ENCODE measurements around the gene LGALS3BP.

LGALS3BP gene

DNA sequence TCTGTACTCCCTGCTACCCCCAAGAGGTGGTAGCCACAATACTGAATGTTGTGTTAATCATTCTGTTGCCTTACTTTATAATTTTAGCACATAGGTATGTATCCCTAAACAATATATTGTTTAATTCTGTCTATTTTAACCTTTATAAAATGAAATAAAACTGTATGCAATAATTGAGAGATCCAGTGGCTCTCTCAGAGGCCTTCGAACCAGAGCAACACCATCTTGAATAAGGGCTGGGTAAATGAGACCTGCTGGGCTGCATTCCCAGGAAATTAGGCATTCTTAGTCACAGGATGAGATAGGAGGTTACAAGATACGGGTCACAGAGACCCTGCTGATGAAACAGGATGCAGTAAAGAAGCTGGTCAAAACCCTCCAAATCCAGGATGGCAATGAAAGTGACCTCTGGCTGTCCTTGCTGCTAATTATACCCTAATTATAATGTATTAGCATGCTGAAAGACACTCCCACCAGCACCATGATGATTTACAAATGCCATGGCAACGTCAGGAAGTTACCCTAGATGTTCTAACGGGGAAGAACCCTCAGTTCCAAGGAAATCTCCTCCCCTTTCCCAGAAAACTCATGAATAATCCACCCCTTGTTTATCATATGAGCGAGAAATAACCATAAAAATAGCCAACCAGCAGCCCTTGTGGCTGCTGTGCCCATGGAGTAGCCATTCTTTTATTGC is 31.9 kb upstream of the LGALS3BP start:
- Histone ChIP-seq H3K9me3 (ENCODE audit: control insufficient read depth in 2 of 2, low read length in 2 of 2) (no peaks in the 10 kb centered on the region), H3K4me1 (ENCODE audit: control insufficient read depth, insufficient read depth, low read length) (peaks cover 27% of the 10 kb centered on the region), H3K4me3 (ENCODE audit: low read length in 2 of 2) (no peak overlapping the region), H3K9ac (ENCODE audit: low read length in 2 of 2) (no peak overlapping the region), H3K27me3 (ENCODE audit: control insufficient read depth in 1 of 2, insufficient read depth in 2 of 2, low read length in 2 of 2) (no peaks in the 10 kb centered on the region), H3K27ac (ENCODE audit: low read length) (no peak overlapping the region), H3K36me3 (ENCODE audit: control insufficient read depth in 2 of 2, insufficient read depth in 2 of 2, low read length in 2 of 2) (no peaks in the 10 kb centered on the region)

DNA sequence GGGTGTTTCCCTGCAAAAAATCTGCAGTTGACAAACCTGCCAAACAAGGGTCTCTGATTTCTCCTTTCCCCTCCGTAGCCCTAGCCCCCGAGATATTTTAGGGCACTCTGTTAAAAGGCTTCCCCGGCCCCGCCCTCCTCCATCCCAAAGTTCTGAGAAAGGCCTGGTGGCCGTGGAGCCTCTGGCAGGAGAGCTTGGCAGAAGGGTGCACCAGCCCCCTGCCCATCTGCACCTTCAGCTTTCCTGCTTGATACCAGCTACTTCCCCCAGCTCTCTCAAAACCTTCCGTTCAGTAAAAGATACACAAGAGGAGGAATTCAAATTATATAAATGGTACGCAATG is 30.6 kb upstream of the LGALS3BP start:
- Histone ChIP-seq H3K27ac (ENCODE audit: low read length) (peak overlapping the region; percentile 60), H3K4me1 (ENCODE audit: control insufficient read depth, insufficient read depth, low read length) (peaks cover 39% of the 10 kb centered on the region), H3K9me3 (ENCODE audit: control insufficient read depth in 2 of 2, low read length in 2 of 2) (no peaks in the 10 kb centered on the region), H3K27me3 (ENCODE audit: control insufficient read depth in 1 of 2, insufficient read depth in 2 of 2, low read length in 2 of 2) (no peaks in the 10 kb centered on the region), H3K9ac (ENCODE audit: low read length in 2 of 2) (peak overlapping the region; percentile 61 to 84), H3K4me3 (ENCODE audit: low read length in 2 of 2) (peak overlapping the region; percentile 75 to 96), H3K36me3 (ENCODE audit: control insufficient read depth in 2 of 2, insufficient read depth in 2 of 2, low read length in 2 of 2) (no peaks in the 10 kb centered on the region)

GRCh38 chr17:79009397-79010303 is 29.9 kb upstream of the LGALS3BP start, which contains the start of gene CANT1:
TSS of gene CANT1 (minus strand) at chr17:79009764. CDS start at chr17:78997622, 12,142 bp downstream.
- no peaks in the 10 kb centered on the region for H3K9me3 ChIP-seq (ENCODE audit: control insufficient read depth in 2 of 2, low read length in 2 of 2)
- peaks cover 40% of the 10 kb centered on the region for H3K4me1 ChIP-seq (ENCODE audit: control insufficient read depth, insufficient read depth, low read length)
- H3K36me3 ChIP-seq (ENCODE audit: control insufficient read depth in 2 of 2, insufficient read depth in 2 of 2, low read length in 2 of 2): no peaks in the 10 kb centered on the region
- peak within 1 kb of the TSS; percentile 90 to 93 for H3K9ac ChIP-seq (ENCODE audit: low read length in 2 of 2)
- H3K27ac ChIP-seq (ENCODE audit: low read length): peak within 1 kb of the TSS; percentile 60
- peak within 1 kb of the TSS; percentile 96 to 98 for H3K4me3 ChIP-seq (ENCODE audit: low read length in 2 of 2)
- no peaks in the 10 kb centered on the region for H3K27me3 ChIP-seq (ENCODE audit: control insufficient read depth in 1 of 2, insufficient read depth in 2 of 2, low read length in 2 of 2)

DNA sequence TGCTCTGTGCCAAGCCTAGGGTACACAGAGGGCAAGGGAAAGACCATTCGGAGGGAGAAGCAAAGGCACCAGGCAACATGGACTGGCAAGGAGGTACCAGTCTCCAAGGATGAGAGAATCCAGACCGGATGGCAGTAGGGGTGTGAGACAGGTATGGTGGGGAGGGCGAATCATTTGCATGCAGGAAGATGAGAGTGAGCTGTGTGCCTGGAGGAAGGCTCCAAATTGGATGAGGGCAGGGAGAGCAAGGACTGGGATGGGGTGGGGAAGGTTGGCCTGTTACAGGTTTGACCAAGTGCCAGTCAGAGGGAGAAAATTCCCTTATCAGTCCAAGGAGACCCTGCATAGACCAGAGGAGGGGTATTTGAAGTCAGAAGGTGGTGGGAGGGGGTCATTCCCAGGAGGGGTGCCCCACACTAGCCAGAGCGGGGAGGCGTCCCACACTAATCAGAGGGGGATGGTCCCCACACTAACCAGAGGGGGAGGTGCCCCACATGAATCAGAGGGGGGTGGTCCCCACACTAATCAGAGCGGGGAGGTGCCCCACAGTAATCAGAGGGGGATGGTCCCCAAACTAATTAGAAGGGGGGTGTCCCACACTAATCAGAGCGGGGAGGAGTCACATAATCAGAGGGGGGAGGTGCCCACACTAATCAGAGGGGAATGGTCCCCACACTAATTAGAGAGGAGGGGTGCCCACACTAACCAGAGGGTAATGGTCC is 29.1 kb upstream of the LGALS3BP start:
- Histone ChIP-seq H3K9ac (ENCODE audit: low read length in 2 of 2) (peak overlapping the region; percentile 90 to 93), H3K9me3 (ENCODE audit: control insufficient read depth in 2 of 2, low read length in 2 of 2) (no peaks in the 10 kb centered on the region), H3K4me3 (ENCODE audit: low read length in 2 of 2) (peak overlapping the region; percentile 96 to 98), H3K27me3 (ENCODE audit: control insufficient read depth in 1 of 2, insufficient read depth in 2 of 2, low read length in 2 of 2) (no peaks in the 10 kb centered on the region), H3K36me3 (ENCODE audit: control insufficient read depth in 2 of 2, insufficient read depth in 2 of 2, low read length in 2 of 2) (no peaks in the 10 kb centered on the region), H3K4me1 (ENCODE audit: control insufficient read depth, insufficient read depth, low read length) (peaks cover 40% of the 10 kb centered on the region), H3K27ac (ENCODE audit: low read length) (no peak overlapping the region)

- peak overlapping the region in 1 of 2 donors; percentile 96 for H3K4me3 ChIP-seq (ENCODE audit: low read length in 2 of 2)
- H3K27ac ChIP-seq (ENCODE audit: low read length): no peak overlapping the region
- peak overlapping the region in 1 of 2 donors; percentile 13 for H3K9ac ChIP-seq (ENCODE audit: low read length in 2 of 2)
- peaks cover 40% of the 10 kb centered on the region for H3K4me1 ChIP-seq (ENCODE audit: control insufficient read depth, insufficient read depth, low read length)
- no peaks in the 10 kb centered on the region for H3K36me3 ChIP-seq (ENCODE audit: control insufficient read depth in 2 of 2, insufficient read depth in 2 of 2, low read length in 2 of 2)
- H3K9me3 ChIP-seq (ENCODE audit: control insufficient read depth in 2 of 2, low read length in 2 of 2): no peaks in the 10 kb centered on the region
- H3K27me3 ChIP-seq (ENCODE audit: control insufficient read depth in 1 of 2, insufficient read depth in 2 of 2, low read length in 2 of 2): no peaks in the 10 kb centered on the region
Measured at GRCh38 chr17:79007504-79008381, 28.0 kb upstream of the LGALS3BP start.

DNA sequence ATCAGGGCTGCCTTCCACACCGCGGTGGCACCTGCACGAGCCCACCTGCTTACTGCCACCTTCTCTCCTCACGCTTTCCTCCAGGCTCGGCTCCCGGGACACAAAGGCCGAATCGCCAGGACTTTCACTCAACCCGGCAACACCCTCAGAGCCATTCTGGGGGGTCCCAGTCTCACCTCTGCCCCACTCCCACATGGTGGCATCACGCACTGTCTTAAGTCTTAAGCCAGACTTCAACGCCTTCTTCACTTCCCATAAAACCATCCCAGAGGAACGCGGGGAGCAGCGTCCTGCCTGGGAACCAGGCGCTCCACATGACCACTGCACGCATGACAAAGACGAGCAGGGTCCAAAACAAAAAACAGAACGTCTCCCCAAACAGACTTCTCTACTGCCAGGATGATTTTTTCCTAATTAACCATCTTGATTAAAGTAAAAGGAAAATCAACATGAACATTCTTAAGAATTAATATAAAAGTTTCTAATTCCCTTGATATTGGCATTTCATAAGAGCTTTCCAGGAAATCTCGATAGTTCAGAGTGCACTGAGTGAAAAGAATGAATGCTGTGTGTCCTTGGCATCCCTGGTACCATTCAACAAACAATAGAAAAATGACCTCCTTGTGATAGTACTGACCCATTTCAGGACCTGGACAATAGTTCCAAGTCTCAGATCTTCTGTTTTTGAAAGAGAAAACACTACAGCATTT is 27.2 kb upstream of the LGALS3BP start:
- no peaks in the 10 kb centered on the region for H3K36me3 ChIP-seq (ENCODE audit: control insufficient read depth in 2 of 2, insufficient read depth in 2 of 2, low read length in 2 of 2)
- no peaks in the 10 kb centered on the region for H3K27me3 ChIP-seq (ENCODE audit: control insufficient read depth in 1 of 2, insufficient read depth in 2 of 2, low read length in 2 of 2)
- H3K4me3 ChIP-seq (ENCODE audit: low read length in 2 of 2): no peak overlapping the region
- peaks cover 40% of the 10 kb centered on the region for H3K4me1 ChIP-seq (ENCODE audit: control insufficient read depth, insufficient read depth, low read length)
- H3K9ac ChIP-seq (ENCODE audit: low read length in 2 of 2): no peak overlapping the region
- H3K27ac ChIP-seq (ENCODE audit: low read length): no peak overlapping the region
- no peaks in the 10 kb centered on the region for H3K9me3 ChIP-seq (ENCODE audit: control insufficient read depth in 2 of 2, low read length in 2 of 2)

DNA sequence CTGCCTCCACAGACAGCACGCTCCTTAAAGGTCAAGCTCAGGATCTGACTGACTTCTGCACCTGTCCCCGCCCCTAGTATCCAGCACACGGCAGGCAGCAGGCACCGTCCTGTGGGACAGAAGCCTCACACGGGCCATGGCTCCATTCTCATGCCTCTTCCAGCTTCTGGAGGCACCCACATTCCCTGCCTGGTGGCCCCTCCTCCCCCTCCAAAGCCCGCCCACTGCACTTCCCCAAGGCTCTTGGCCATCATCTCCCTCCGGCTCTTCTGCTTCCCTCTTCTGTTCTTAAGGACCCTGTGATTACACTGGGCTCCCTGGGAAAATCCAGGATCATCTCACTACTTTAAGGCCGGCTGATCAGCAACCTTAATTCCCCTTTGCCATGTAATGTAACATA is 26.3 kb upstream of the LGALS3BP start:
- Histone ChIP-seq H3K27me3 (ENCODE audit: control insufficient read depth in 1 of 2, insufficient read depth in 2 of 2, low read length in 2 of 2) (no peaks in the 10 kb centered on the region), H3K27ac (ENCODE audit: low read length) (no peak overlapping the region), H3K4me3 (ENCODE audit: low read length in 2 of 2) (peak overlapping the region in 1 of 2 donors; percentile 8), H3K4me1 (ENCODE audit: control insufficient read depth, insufficient read depth, low read length) (peaks cover 40% of the 10 kb centered on the region), H3K36me3 (ENCODE audit: control insufficient read depth in 2 of 2, insufficient read depth in 2 of 2, low read length in 2 of 2) (no peaks in the 10 kb centered on the region), H3K9me3 (ENCODE audit: control insufficient read depth in 2 of 2, low read length in 2 of 2) (no peaks in the 10 kb centered on the region), H3K9ac (ENCODE audit: low read length in 2 of 2) (peak overlapping the region in 1 of 2 donors; percentile 42)

DNA sequence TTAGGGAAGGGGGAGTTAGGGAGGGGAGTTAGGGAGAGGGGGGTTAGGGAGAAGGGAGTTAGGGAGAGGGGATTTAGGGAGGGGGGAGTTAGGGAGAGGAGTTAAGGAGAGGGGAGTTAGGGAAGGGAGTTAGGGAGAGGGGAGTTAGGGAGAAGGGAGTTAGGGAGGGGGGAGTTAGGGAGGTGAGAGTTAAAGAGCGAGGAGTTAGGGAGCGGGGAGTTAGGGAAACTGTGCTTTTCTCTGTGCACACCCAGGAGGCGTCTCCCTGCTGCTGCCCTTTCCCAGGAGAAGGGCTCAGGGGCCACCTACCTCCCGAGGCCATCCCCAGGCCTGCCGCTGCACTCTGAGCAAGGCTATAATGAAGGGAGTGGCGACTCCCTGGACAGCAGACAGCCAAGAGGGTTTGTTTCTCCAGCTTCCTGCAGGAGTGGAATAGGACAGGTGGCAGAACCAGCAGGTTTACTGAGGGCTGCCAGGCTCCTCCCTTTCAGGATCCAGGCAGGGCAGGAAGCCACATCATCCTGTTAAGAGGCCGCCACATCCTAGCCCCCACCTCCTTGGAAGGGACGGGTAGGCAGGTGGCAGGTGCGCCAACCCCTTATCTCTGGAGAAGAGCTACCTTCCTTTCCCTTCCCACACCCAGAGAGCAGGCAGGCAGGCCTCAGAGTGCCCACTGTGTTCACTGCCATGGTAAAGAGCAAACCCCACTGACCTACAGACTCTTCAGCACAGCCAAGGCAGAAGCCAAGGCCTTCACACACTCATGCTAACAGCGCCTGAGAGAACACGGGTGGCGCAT is 25.5 kb upstream of the LGALS3BP start:
- Histone ChIP-seq H3K9ac (ENCODE audit: low read length in 2 of 2) (peak overlapping the region in 1 of 2 donors; percentile 42), H3K4me1 (ENCODE audit: control insufficient read depth, insufficient read depth, low read length) (peaks cover 38% of the 10 kb centered on the region)

More for the DNA sequence above, 25.5 kb upstream of the LGALS3BP start:
- no peaks in the 10 kb centered on the region for H3K9me3 ChIP-seq (ENCODE audit: control insufficient read depth in 2 of 2, low read length in 2 of 2)
- no peak overlapping the region for H3K27ac ChIP-seq (ENCODE audit: low read length)
- no peaks in the 10 kb centered on the region for H3K36me3 ChIP-seq (ENCODE audit: control insufficient read depth in 2 of 2, insufficient read depth in 2 of 2, low read length in 2 of 2)
- H3K4me3 ChIP-seq (ENCODE audit: low read length in 2 of 2): no peak overlapping the region
- H3K27me3 ChIP-seq (ENCODE audit: control insufficient read depth in 1 of 2, insufficient read depth in 2 of 2, low read length in 2 of 2): no peaks in the 10 kb centered on the region

Data from stomach smooth muscle (tissue), 2 donors.